A673 (cell line): Measurements from ENCODE around the gene PCYT1A.

ENCODE experiments used
- EZH2 ChIP-seq: fragments of 200-600 bp; sonication (generic); IDR thresholded peaks from 2 replicates; pipeline ENCODE4 v1.6.1; 2017; ENCODE audit warnings: borderline replicate concordance, low read depth, mild to moderate bottlenecking, mixed read lengths, antibody characterized with exemption, low read length; ENCODE audit not compliant: poor library complexity, severe bottlenecking
- TF ChIP-seq, protein P1 (sequence below): fragments of 300-800, 200-600 bp; sonication (generic); conservative IDR thresholded peaks from 2 replicates; pipeline ENCODE4 v1.5.1; 2017; ENCODE audit warnings: low read depth, mild to moderate bottlenecking, antibody characterized with exemption, low read length, moderate library complexity, mixed read lengths

DNA sequence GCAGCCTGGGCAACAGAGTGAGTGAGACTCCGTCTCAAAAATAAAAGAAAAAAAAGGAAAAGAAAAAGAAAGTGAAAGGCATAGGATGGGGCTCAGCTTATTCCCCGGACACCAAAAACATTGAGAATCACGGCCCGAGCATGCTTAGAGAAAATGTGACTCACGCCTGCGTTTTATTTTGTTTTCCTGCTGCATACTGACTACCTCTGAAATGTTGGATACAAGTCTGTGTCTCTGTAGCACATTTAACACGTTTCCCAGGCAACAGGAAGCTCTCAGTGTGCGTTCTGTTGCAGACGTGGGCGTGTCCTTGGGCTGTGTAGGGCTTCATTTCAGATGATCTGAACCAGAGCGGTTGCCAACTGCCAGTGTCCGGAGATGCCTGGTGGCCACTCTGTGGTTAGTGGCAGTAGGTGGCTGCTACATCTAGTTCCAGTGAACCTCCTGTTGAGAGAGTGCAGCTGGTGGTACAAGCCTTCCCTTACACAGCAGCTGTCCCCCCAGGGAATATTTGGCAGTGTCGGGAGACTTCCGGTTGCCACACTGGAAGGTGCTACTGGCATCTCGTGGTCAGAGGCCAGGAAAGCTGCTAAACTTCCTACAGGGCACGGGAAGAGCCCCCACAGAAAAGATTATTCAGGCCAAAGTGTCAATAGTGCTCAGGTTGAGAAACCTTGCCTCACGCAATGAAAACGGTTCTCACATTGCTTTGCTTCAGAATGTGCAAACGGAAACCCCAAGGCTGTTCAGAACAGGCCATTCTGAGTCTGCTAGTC is 68.1 kb downstream of the PCYT1A start:
- TF ChIP-seq, protein P1, sequence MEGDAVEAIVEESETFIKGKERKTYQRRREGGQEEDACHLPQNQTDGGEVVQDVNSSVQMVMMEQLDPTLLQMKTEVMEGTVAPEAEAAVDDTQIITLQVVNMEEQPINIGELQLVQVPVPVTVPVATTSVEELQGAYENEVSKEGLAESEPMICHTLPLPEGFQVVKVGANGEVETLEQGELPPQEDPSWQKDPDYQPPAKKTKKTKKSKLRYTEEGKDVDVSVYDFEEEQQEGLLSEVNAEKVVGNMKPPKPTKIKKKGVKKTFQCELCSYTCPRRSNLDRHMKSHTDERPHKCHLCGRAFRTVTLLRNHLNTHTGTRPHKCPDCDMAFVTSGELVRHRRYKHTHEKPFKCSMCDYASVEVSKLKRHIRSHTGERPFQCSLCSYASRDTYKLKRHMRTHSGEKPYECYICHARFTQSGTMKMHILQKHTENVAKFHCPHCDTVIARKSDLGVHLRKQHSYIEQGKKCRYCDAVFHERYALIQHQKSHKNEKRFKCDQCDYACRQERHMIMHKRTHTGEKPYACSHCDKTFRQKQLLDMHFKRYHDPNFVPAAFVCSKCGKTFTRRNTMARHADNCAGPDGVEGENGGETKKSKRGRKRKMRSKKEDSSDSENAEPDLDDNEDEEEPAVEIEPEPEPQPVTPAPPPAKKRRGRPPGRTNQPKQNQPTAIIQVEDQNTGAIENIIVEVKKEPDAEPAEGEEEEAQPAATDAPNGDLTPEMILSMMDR = no peak
- no peak for TF ChIP-seq EZH2
